Vagina (tissue), 2 donors: ENCODE data around the gene KIRREL3.

ENCODE experiments used
- CTCF ChIP-seq, 3 experiments: fragments of 450-650 bp in 2 of 3; fragments of 200-600 bp in 1 of 3; sonication (generic) in 1 of 3; IDR thresholded peaks; one replicate each; pipeline ENCODE4 v1.5.1; 2017 to 2019; ENCODE audit warnings: antibody characterized with exemption in 3 of 3, mild to moderate bottlenecking in 2 of 3, moderate library complexity in 2 of 3
- POLR2A ChIP-seq, 2 donors: fragments of 450-650 bp; IDR thresholded peaks; one replicate each; pipeline ENCODE4 v1.6.1; 2017; ENCODE audit warnings: antibody characterized with exemption in 2 of 2, mild to moderate bottlenecking in 2 of 2, moderate library complexity in 2 of 2

GRCh38 chr11:126864934-126865333 lies 135.6 kb downstream of the KIRREL3 start:
- TF ChIP-seq POLR2A (IDR thresholded peaks at IDR 0.05) (no peak), CTCF (IDR thresholded peaks at IDR 0.05) (no peak)
